Loucy (cell line): ENCODE results near the gene ZFP30.
"Not testable (repeated sequence)": the region's sequence is repeated elsewhere in the genome, so short reads cannot be mapped to it uniquely, and the experiment has no call there.

Source experiments
- H2AFZ ChIP-seq: fragments of 200-600 bp; sonication (generic); 2 replicates; pipeline ENCODE4 v1.6.0; 2016; ENCODE audit warnings: antibody characterized with exemption, mild to moderate bottlenecking, low read length, moderate library complexity
- H3F3A ChIP-seq: fragments of 200-600 bp; 2 replicates; pipeline ENCODE4 v1.6.0; 2016; ENCODE audit warnings: antibody characterized with exemption, low read depth, mild to moderate bottlenecking
- H3K27me3 ChIP-seq: fragments of 200-600 bp; sonication (generic); 2 replicates; pipeline ENCODE4 v1.6.1; 2014; ENCODE audit warnings: low read length, mild to moderate bottlenecking; ENCODE audit not compliant: insufficient read depth, poor library complexity, severe bottlenecking
- H3K36me3 ChIP-seq: fragments of 200-600 bp; sonication (generic); 2 replicates; pipeline ENCODE4 v1.6.1; 2016; ENCODE audit warnings: low read length; ENCODE audit not compliant: insufficient read depth
- H3K4me1 ChIP-seq: fragments of 200-600 bp; sonication (generic); 2 replicates; pipeline ENCODE4 v1.5.1; 2014; ENCODE audit warnings: low read length, mild to moderate bottlenecking; ENCODE audit not compliant: insufficient read depth, poor library complexity, severe bottlenecking
- H3K4me2 ChIP-seq: fragments of 200-600 bp; sonication (generic); 2 replicates; pipeline ENCODE4 v1.6.0; 2014; ENCODE audit warnings: antibody characterized with exemption, low read length, low read depth, mild to moderate bottlenecking; ENCODE audit not compliant: poor library complexity, severe bottlenecking
- H3K4me3 ChIP-seq: fragments of 200-600 bp; sonication (generic); 2 replicates; pipeline ENCODE4 v1.5.1; 2014; ENCODE audit warnings: low read length, mild to moderate bottlenecking, mixed read lengths; ENCODE audit not compliant: poor library complexity, severe bottlenecking
- H3K79me2 ChIP-seq: fragments of 200-600 bp; sonication (generic); 2 replicates; pipeline ENCODE4 v1.6.1; 2014; ENCODE audit warnings: low read length; ENCODE audit not compliant: insufficient read depth
- H3K9ac ChIP-seq: fragments of 200-600 bp; sonication (generic); 2 replicates; pipeline ENCODE4 v1.6.0; 2014; ENCODE audit warnings: mild to moderate bottlenecking, low read depth, low read length, moderate library complexity; ENCODE audit not compliant: poor library complexity, severe bottlenecking
- H3K9me2 ChIP-seq: fragments of 200-600 bp; sonication (generic); replicated peaks from 2 replicates; pipeline ENCODE4 v1.6.1; 2016; ENCODE audit warnings: low read depth, low read length, mixed read lengths
- H3K9me3 ChIP-seq: fragments of 200-600 bp; sonication (generic); 2 replicates; pipeline ENCODE4 v1.6.1; 2014; ENCODE audit warnings: mild to moderate bottlenecking, antibody characterized with exemption, low read length, low read depth; ENCODE audit not compliant: insufficient read depth
- H4K20me1 ChIP-seq: fragments of 200-600 bp; sonication (generic); 2 replicates; pipeline ENCODE4 v1.6.0; 2014; ENCODE audit warnings: antibody characterized with exemption, low read length, mild to moderate bottlenecking; ENCODE audit not compliant: insufficient read depth, poor library complexity, severe bottlenecking
- CTCF ChIP-seq: fragments of 200-600 bp; sonication (generic); conservative IDR thresholded peaks from 2 replicates; pipeline ENCODE4 v1.5.1; 2014; ENCODE audit warnings: mild to moderate bottlenecking, antibody characterized with exemption, low read length
- EZH2phosphoT487 ChIP-seq: fragments of 200-600 bp; IDR thresholded peaks from 2 replicates; pipeline ENCODE4 v1.6.1; 2018; ENCODE audit warnings: antibody characterized with exemption, mild to moderate bottlenecking, moderate library complexity, borderline replicate concordance

Gene ZFP30

GRCh38 chr19:37683520-37683919, 28.3 kb upstream of the ZFP30 start:
- no peaks in the 10 kb centered on the region for H3K9me2 ChIP-seq
- no peak overlapping the region for H3K4me2 ChIP-seq
- H3K9ac ChIP-seq: no peak overlapping the region
- H3K79me2 ChIP-seq: no peaks in the 10 kb centered on the region
- no peaks in the 10 kb centered on the region; the same call in 1 of the 2 replicates for H3K9me3 ChIP-seq
- H4K20me1 ChIP-seq: no peaks in the 10 kb centered on the region
- no peak overlapping the region for H2AFZ ChIP-seq
- no peaks in the 10 kb centered on the region for H3K4me1 ChIP-seq
- no peak for TF ChIP-seq CTCF
- TF ChIP-seq EZH2phosphoT487: no peak
- no peak overlapping the region for H3K4me3 ChIP-seq
- no peaks in the 10 kb centered on the region for H3K36me3 ChIP-seq
- no peaks in the 10 kb centered on the region for H3K27me3 ChIP-seq
- no peaks in the 10 kb centered on the region for H3F3A ChIP-seq

GRCh38 chr19:37669450-37669914, 14.2 kb upstream of the ZFP30 start:
- H3K9ac ChIP-seq: no peak overlapping the region
- peaks cover 31% of the 10 kb centered on the region; the same call in 1 of the 2 replicates for H3K9me3 ChIP-seq
- no peak for TF ChIP-seq CTCF
- TF ChIP-seq EZH2phosphoT487: no peak
- H3F3A ChIP-seq: no peaks in the 10 kb centered on the region
- no peaks in the 10 kb centered on the region for H3K36me3 ChIP-seq
- no peaks in the 10 kb centered on the region for H3K27me3 ChIP-seq
- no peak overlapping the region for H2AFZ ChIP-seq
- no peaks in the 10 kb centered on the region for H3K79me2 ChIP-seq
- no peak overlapping the region for H3K4me3 ChIP-seq
- no peaks in the 10 kb centered on the region for H3K4me1 ChIP-seq
- no peaks in the 10 kb centered on the region for H3K9me2 ChIP-seq
- H3K4me2 ChIP-seq: no peak overlapping the region
- H4K20me1 ChIP-seq: no peaks in the 10 kb centered on the region

- H3K27me3 ChIP-seq, H3K36me3 ChIP-seq, H3K9me2 ChIP-seq, H3K9me3 ChIP-seq, H3F3A ChIP-seq, H3K9ac ChIP-seq, H2AFZ ChIP-seq: not testable (repeated sequence)
- H3K4me2 ChIP-seq: peak overlapping the region; percentile 96
- peaks cover 16% of the 10 kb centered on the region for H4K20me1 ChIP-seq
- H3K4me1 ChIP-seq: peaks cover 34% of the 10 kb centered on the region
- H3K4me3 ChIP-seq: peak overlapping the region; percentile 92
- peaks cover 30% of the 10 kb centered on the region for H3K79me2 ChIP-seq
Measured at GRCh38 chr19:37657157-37657556, 1.9 kb upstream of the ZFP30 start.

- no peaks in the 10 kb centered on the region for H3K9me3 ChIP-seq
- peak overlapping the region; percentile 92 for H3K4me3 ChIP-seq
- peak overlapping the region; percentile 92 for H3K9ac ChIP-seq
- peaks cover 41% of the 10 kb centered on the region for H3K4me1 ChIP-seq
- TF ChIP-seq CTCF (no peak), EZH2phosphoT487 (no peak)
- peak overlapping the region; percentile 97 for H2AFZ ChIP-seq
- peak overlapping the region; percentile 96 for H3K4me2 ChIP-seq
- H4K20me1 ChIP-seq: peaks cover 19% of the 10 kb centered on the region
- no peaks in the 10 kb centered on the region for H3K9me2 ChIP-seq
- H3K79me2 ChIP-seq: peaks cover 43% of the 10 kb centered on the region
- H3K36me3 ChIP-seq: no peaks in the 10 kb centered on the region
- H3F3A ChIP-seq: no peaks in the 10 kb centered on the region
- H3K27me3 ChIP-seq: no peaks in the 10 kb centered on the region
Measured at GRCh38 chr19:37655689-37656371, 565 bp upstream of the ZFP30 start.
